Body of pancreas (tissue), 4 donors: Measurements from ENCODE around the gene SLC22A9. TPM values are rescaled to one million over a fixed set of nuclear protein-coding genes. Genes with fewer than 3 reads are reported as not detected.

Experiments
- ATAC-seq: fragments of 150-250 bp; one replicate; pipeline ENCODE4 v1.9.1; 2016
- DNase-seq, 4 donors: peaks; one replicate each; pipeline ENCODE4 v3.0.0-alpha.2; 2019
- H3K27ac ChIP-seq, 4 donors: fragments of 200-600 bp; sonication (generic); 1 replicate in 3 of 4; 2 replicates in 1 of 4; pipeline versions ENCODE4 v1.5.1 to v1.6.1; 2016 to 2019; ENCODE audit warnings: mild to moderate bottlenecking in 1 of 4, mixed read lengths in 1 of 4, moderate library complexity in 1 of 4
- H3K27me3 ChIP-seq, 2 donors: fragments of 200-600 bp; sonication (generic); one replicate each; pipeline ENCODE4 v1.6.0; 2016; ENCODE audit warnings: mild to moderate bottlenecking in 1 of 2
- H3K36me3 ChIP-seq, 2 donors: fragments of 200-600 bp; sonication (generic); replicated peaks in 1 of 2; 2 replicates each; pipeline ENCODE4 v1.5.1; 2016; ENCODE audit warnings: low read depth in 2 of 2; ENCODE audit not compliant: insufficient read depth in 1 of 2
- H3K4me1 ChIP-seq: fragments of 200-600 bp; sonication (generic); one replicate; pipeline ENCODE4 v1.6.0; 2016
- H3K4me3 ChIP-seq, 2 donors: fragments of 200-600 bp; sonication (generic); 1 replicate in 1 of 2; 2 replicates in 1 of 2; pipeline ENCODE4 v1.5.1; 2016 to 2019
- H3K9me3 ChIP-seq, 3 donors: fragments of 200-600 bp; sonication (generic); 1 replicate in 2 of 3; 2 replicates in 1 of 3; pipeline ENCODE4 v1.5.1; 2016
- POLR2A ChIP-seq, 3 donors: fragments of 450-650 bp; IDR thresholded peaks; one replicate each; pipeline ENCODE4 v1.6.1; 2016; ENCODE audit warnings: antibody characterized with exemption in 3 of 3, mild to moderate bottlenecking in 2 of 3
- WGBS, 2 donors: methylation state at CpG; one replicate each; pipeline ENCODE4 v1.1.5; 2017; 5-methylcytosine and 5-hydroxymethylcytosine counted together
- intact Hi-C: fragments of 100-400 bp; cut with DNase I; formaldehyde crosslinking; loops from one replicate; pipeline ENCODE4 v1.15.1; 2023
- total RNA-seq, 2 donors: library from RNA; depleted of rRNA; stranded (reverse); fragments of >200 nt; gene quantifications; one replicate each; pipeline ENCODE4 v1.1.0, GENCODE V29; 2016
- TF ChIP-seq, protein P1 (sequence below), 7 experiments: fragments of 450-650 bp in 4 of 7; fragments of 200-600 bp in 3 of 7; sonication (generic) in 3 of 7; IDR thresholded peaks; one replicate each; pipeline ENCODE4 v1.5.1; 2016 to 2019; ENCODE audit warnings: antibody characterized with exemption in 7 of 7

Gene SLC22A9
- total RNA-seq, 2 donors from 2014 or later, result 0.66 TPM; not detected in 1

DNA sequence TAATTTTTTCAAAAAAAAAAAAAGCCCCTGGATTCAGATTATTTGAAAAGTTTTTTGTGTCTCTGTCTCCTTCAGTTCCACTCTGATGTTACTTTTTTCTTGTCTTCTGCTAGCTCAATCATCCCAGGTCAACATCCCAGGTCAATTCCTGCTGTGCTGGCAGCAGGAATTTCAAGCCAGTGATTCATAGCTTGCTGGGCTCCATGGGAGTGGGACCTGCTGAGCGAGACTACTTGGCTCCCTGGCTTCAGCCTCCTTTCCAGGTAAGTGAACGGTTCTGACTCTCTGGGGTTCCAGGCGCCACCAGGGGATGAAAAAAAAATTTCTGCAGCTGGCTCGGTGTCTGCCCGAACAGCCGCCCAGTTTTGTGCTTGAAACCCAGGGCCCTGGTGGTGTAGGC lies 90.0 kb downstream of the SLC22A9 start:
- no peaks in the 10 kb centered on the region for H3K9me3 ChIP-seq
- H3K4me3 ChIP-seq, result no peak overlapping the region
- intact Hi-C loops, result no loop called here
- TF ChIP-seq POLR2A (IDR thresholded peaks at IDR 0.05), result no peak
- TF ChIP-seq, protein P1, sequence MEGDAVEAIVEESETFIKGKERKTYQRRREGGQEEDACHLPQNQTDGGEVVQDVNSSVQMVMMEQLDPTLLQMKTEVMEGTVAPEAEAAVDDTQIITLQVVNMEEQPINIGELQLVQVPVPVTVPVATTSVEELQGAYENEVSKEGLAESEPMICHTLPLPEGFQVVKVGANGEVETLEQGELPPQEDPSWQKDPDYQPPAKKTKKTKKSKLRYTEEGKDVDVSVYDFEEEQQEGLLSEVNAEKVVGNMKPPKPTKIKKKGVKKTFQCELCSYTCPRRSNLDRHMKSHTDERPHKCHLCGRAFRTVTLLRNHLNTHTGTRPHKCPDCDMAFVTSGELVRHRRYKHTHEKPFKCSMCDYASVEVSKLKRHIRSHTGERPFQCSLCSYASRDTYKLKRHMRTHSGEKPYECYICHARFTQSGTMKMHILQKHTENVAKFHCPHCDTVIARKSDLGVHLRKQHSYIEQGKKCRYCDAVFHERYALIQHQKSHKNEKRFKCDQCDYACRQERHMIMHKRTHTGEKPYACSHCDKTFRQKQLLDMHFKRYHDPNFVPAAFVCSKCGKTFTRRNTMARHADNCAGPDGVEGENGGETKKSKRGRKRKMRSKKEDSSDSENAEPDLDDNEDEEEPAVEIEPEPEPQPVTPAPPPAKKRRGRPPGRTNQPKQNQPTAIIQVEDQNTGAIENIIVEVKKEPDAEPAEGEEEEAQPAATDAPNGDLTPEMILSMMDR (IDR thresholded peaks at IDR 0.05), result no peak
- H3K27me3 ChIP-seq, result no peaks in the 10 kb centered on the region
- no peak for ATAC-seq
- WGBS, 2 donors, result 40 to 62% methylated on average over 6 of the region's 6 CpGs
- H3K4me1 ChIP-seq, result no peaks in the 10 kb centered on the region
- peaks cover 0 to 3% of the 10 kb centered on the region in 2 donors for H3K36me3 ChIP-seq
- DNase-seq, result no peak
- no peak overlapping the region for H3K27ac ChIP-seq

Other genes starting within 250 kb of the SLC22A9 start
- not detected for gene SLC22A24, start 225.6 kb upstream of the SLC22A9 start, total RNA-seq
- gene SLC22A25, start 126.2 kb upstream of the SLC22A9 start, total RNA-seq, result not detected
- 1 to 10 TPM; 2.6 to 9.6 TPM for gene PLAAT5, start 121.4 kb downstream of the SLC22A9 start, total RNA-seq
- gene LGALS12, start 136.3 kb downstream of the SLC22A9 start, total RNA-seq, result 10 to 100 TPM in 1 of 2 donors, under 1 TPM in 1; 0.78 to 11.2 TPM
- gene PLAAT4, start 167.0 kb downstream of the SLC22A9 start, total RNA-seq, result 10 to 100 TPM in 1 of 2 donors, 1 to 10 TPM in 1; 4.0 to 14.5 TPM
- gene PLAAT2, start 193.6 kb downstream of the SLC22A9 start, total RNA-seq, result not detected
- gene PLAAT3, start 244.6 kb downstream of the SLC22A9 start, total RNA-seq, result 10 to 100 TPM; 22.6 to 55.0 TPM